A204.1 (cell line): ENCODE measurements around the gene SIRT5.

Experiments used
- FAIRE-seq: peaks from 2 replicates; lab custom pipeline; 2012; peaks lifted over from hg19 to GRCh38; lab: Jason Lieb, UNC

Gene SIRT5

GRCh38 chr6:13553646-13554045, 20.8 kb upstream of the SIRT5 start:
- no peak for FAIRE-seq

- no peak for FAIRE-seq
These were observed 19.5 kb upstream of the SIRT5 start for GRCh38 chr6:13554929-13555333.

DNA sequence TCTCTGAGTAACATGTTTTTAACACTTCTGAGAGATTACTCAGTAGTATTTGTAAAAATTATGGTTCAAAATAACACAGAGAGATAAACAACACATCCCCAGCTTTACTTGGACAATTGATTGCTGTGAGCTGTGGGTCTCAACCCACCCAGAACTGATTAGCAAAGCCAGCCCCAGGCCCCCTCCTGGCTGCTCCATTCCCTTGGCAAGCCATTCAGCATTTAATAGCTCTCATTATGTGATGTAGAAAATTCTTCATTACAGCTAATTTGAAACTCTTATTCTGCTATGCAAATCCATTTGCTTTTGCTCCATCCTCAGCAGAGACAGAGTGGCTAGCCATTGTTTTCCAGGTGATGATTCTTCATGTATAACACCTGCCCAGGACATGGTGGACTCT, 16.6 kb upstream of the SIRT5 start:
- FAIRE-seq: no peak

GRCh38 chr6:13558718-13559117, 15.7 kb upstream of the SIRT5 start:
- no peak for FAIRE-seq

DNA sequence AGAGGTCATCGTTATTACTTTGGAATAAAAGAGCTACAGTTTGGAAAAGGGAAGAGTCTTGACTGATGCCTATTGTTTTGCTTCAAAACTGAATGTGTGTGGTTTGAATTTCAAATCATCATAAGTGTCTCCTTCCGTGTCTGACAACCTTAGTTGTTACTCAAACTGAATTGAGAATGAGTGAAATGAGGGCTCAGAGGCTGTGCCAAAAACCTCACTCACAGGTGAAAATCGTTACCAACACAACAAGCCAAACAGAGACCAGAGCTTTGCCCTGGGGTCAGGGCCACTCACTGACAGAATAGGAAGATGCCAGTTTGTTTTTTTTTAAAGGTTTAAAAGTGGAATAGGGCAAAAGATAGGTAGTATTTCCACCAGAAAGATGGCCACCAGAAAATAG, 15.2 kb upstream of the SIRT5 start:
- FAIRE-seq: no peak

DNA sequence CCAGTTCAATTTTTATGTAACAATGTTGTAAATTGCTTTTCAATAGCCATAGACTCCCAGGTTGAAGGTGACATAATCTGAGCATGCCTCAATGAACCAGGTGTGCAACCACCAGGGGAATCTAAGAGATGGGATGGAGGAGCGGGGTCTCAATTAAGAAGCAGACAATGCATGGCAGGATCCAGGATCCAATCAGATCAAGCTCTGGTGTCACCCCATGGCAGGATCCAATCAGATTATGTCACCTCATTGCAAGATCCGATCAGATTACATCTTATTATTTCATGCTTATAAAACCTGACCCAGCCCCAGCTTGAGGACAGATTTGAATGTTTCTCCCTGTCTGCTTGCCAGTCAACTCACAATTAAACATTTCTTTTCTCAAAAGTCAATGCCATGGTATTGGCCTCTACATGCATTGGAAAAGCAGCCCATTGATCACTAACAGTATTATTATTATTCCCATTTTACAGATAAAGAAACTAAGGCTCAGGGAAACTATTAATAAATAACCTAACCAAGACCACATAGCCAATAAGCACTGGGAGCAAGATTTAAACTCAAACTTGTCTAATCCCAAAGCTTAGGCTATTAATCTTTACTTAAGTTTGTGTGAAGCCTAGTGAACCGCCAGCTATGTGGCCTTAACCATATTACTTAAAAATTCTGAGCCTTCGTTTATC, 14.3 kb upstream of the SIRT5 start:
- FAIRE-seq: no peak

DNA sequence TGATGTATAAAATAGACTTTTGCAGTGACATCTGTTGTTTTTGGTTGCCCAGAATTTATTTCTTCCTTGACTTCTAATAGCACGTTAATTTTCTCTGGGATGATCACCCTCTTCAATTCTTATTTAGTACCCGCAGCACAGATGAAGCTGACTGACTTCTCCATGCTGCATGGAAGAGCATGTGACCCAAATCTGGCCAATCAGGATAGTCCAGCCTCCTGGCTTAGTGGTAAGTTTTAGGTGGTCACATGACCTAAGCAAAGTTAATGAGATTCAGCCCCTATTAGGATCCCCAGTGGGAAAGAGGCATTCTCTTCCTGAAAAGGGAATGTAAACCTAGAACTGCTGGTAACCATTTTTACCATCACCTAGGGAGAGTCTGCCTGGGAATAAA, 13.8 kb upstream of the SIRT5 start:
- no peak for FAIRE-seq

DNA sequence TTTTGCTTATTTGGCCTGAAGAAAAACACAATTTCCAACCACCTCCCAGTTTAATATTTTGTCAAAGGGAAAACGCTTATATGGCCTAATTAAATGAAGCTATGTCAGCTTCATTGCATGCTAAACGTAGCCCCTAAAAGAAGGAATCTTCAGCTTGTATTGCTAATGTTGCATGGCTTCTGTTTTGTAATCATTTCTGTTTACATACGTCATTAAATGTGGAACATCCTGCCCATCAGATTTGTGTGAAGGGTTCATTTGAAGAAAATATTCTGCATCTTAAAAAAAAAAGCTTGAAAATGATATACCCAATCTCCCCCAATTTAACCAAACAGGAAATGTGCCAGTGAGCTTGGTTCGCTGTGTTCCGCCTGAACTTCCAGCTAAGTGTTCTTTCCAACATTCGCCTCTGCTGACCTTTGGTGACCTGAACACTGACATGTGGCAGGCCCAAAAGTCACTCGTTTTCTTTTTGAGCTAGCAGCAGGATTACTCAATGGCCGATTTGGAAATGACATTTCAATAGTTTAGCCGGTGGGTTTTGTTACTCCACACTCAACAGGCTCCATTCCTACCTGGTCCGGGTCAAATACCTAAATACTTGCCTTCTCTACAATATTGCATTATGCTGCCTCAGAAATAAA, 12.7 kb upstream of the SIRT5 start:
- FAIRE-seq: no peak

- no peak for FAIRE-seq
These were observed 11.4 kb upstream of the SIRT5 start for GRCh38 chr6:13563009-13563408.

- no peak for FAIRE-seq
These were observed 8.5 kb upstream of the SIRT5 start for GRCh38 chr6:13565921-13566320.

- no peak for FAIRE-seq
These were observed 7.9 kb upstream of the SIRT5 start for GRCh38 chr6:13566500-13566899.

DNA sequence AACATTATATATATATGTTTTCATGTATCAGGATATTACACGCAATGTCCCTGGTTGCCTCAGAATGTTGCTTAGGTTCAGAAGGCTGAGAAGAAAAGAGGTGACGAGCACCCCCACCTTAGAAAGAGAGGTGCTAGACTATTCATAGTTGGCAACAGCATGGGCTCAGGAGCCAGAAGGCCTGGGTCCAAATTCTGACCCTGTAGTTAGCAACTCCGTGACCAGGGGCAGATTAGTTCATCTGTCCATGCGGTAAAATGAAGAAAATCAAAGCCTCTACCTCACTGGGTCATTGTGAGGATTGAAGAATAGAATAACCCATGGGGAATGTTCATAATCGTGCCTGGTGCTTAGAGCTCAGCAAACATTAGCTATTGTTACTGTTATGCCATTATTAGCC, 5.4 kb upstream of the SIRT5 start:
- FAIRE-seq: no peak

DNA sequence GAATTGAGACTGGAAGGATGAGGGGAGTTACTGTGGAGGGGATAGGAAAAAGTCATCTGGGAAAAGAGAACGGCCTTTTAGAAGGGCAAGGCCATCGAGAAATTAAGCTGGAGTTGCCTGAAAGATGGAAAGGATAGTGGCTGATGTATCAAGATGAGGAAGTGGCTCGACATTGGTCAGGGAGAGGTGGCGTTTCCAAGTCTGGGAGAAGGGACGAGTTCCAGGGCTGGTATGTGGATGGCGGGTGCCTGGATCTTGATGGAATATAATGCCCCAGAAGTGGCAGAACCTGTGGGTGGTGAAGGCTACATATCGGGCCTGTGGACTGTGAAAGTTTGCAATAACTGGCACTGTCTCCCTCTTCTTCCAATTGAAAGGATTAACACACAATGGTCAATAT, 2.2 kb upstream of the SIRT5 start:
- no peak for FAIRE-seq

DNA sequence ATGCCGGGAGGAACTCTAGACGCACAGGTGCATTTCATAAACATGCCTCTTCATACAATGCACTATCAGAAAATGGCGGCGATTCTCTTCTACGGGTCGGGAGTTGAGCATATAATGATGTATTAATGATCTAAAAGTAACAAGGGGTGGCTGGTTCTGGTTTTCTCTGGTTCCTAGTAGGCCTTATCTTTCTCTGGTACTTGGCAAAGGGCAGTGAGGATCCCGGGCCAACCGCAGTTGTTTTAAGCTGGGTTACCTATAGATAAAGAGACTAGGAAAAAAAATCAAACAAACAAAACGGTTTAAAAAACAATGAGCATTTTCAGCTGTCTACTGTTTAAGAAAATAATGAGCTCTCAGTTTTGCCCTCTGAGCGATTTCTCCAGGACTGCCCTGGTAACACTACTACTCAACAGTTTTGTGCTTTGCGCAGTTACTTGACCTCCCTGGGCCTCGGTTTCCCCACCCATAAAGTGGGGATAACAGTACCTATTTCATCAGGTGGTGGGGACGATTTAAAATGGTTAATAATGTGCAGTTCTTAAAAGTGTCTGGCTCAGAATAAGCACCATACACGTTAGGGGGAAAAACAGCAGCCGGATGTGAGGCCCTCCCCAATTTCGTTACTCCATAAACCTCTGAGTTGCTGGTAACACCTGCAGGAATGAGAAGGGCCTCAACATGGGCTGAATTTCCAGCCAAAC, 1.3 kb upstream of the SIRT5 start:
- no peak for FAIRE-seq

- no peak for FAIRE-seq
These were observed 711 bp upstream of the SIRT5 start for GRCh38 chr6:13573669-13574110.

GRCh38 chr6:13574149-13574570, 241 bp upstream of the SIRT5 start:
- FAIRE-seq: no peak

DNA sequence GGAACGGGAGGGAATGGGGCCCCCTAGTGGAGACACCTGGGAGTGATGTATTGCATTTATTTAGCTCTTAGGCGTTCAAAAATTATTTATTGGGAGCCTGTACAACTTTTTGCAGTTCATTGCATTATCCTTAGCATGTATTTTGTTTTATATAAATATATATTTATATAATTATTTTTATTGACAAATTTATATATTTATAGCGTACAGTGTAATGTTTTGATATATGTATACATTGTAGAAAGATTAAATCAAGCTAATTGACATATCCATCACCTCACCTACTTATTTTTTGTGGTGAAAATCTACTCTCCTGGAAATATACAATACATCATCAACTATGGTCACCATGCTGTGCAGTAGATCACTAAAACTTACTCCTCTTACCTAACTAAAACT, 975 bp downstream of the SIRT5 start:
- FAIRE-seq: no peak

DNA sequence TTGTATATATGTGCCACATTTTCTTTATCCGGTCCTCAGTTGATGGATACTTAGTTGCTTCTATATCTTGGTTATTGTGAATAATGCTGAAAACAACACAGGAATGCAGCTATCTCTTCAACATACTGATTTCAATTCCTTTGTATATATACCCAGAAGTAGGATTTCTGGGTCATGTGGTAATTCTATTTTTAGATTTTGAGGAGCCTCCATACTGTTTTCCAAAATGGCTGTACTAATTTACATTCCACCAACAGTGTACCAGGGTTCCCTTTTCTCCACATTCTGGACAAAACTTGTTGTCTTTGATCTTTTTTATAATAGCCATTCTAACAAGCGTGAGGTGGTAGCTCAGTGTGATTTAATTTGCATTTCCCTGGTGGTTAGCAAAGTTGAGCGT, 1.6 kb downstream of the SIRT5 start:
- no peak for FAIRE-seq

DNA sequence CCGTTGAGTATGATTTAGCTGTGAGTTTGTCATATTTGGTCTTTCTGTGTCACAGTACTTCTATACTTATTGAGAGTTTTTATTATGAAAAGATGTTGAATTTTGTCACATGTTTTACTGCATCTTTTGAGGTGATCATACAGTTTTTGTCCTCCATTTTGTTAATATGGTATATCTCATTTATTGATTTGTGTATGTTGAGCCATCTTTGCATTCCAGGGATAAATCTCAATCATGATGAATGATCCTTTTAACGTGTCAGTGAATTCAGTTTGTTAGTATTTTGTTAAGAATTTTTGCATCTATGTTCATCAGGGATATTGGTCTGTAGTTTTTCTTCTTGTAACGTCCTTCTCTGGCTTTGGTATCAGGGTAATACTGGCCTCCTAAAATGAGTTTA, 3.5 kb downstream of the SIRT5 start:
- no peak for FAIRE-seq

DNA sequence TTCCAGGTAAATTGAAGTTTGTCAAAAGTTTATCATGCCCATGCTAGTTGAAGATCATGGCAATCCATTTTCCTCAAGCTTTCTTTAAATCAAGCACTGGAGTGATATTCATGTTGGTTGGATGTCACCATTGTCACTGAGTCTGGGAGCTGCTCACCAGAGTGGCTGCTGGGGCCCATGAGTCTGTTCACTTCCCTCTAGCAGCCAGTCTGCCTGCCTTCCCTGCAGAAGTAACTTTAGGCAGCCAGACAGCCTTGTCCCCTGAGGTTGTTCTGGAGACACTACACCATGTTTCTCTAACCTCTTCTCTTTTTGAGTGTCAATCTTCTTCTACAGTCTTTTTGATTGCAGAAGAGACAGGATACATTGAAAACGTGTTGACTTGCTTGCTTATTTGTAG, 5.5 kb downstream of the SIRT5 start:
- no peak for FAIRE-seq

- no peak for FAIRE-seq
These were observed 7.4 kb downstream of the SIRT5 start for GRCh38 chr6:13581700-13582229.

GRCh38 chr6:13586603-13587542, 12.5 kb downstream of the SIRT5 start:
- no peak for FAIRE-seq
